HCT116 (cell line): ENCODE results near the gene TMPRSS3. TPM values are rescaled to one million over a fixed set of nuclear protein-coding genes. Genes with fewer than 3 reads are reported as not detected.

ENCODE experiments used
- ATAC-seq: fragments of 200-7000 bp; cut with Tn5 transposase; 2 replicates; pipeline ENCODE4 v1.9.1; 2020; ENCODE audit warnings: mild to moderate bottlenecking, moderate library complexity
- BruUV-seq: library from RNA; stranded (reverse); fragments of 400-500 nt; replicated peaks from 2 replicates; lab custom pipeline; 2021; lab: Mats Ljungman, UMichigan
- CTCF ChIA-PET: fragments of 300-600 bp; sonication (Branson Sonifier 250); formaldehyde crosslinking; loops from one replicate; lab custom pipeline; 2021; ENCODE audit warnings: antibody characterized with exemption; lab: Charles Lee
- POLR2A ChIA-PET: fragments of 300-600, 350-600 bp; sonication (Branson Sonifier 250); formaldehyde crosslinking; loops from one replicate; lab custom pipeline; 2021; ENCODE audit warnings: antibody characterized with exemption; lab: Charles Lee
- RAD21 ChIA-PET, 2 experiments: fragments of 300-600 bp; sonication (Branson Sonifier 250); formaldehyde crosslinking; loops; one replicate each; lab custom pipeline; 2023; ENCODE audit warnings: low total read pairs in 2 of 2; ENCODE audit not compliant: uncharacterized antibody in 2 of 2, unreplicated experiment in 2 of 2, low non-redundant PET in 1 of 2; lab: Charles Lee
- DNase-seq: peaks from one replicate; pipeline ENCODE4 v3.0.0-alpha.2; 2010; ENCODE audit warnings: low read depth, low spot score
- H2AFZ ChIP-seq: fragments of 200-600 bp; shearing (Covaris generic), sonication (generic); 2 replicates; pipeline ENCODE4 v1.6.1; 2017; ENCODE audit warnings: low read depth, mixed run types, mixed read lengths, antibody characterized with exemption, low read length; ENCODE audit not compliant: poor library complexity, severe bottlenecking
- H3K27ac ChIP-seq: 2 replicates; pipeline ENCODE4 v1.5.1; 2012; ENCODE audit warnings: low read depth, low read length
- H3K27me3 ChIP-seq: fragments of 200-600 bp; sonication (generic); 2 replicates; pipeline ENCODE4 v1.6.1; 2016; ENCODE audit warnings: mixed run types, low read length, mixed read lengths; ENCODE audit not compliant: insufficient read depth
- H3K36me3 ChIP-seq, 2 experiments: fragments of 200-500 bp in 1 of 2; fragments of 200-600 bp in 1 of 2; sonication (Bioruptor generic) in 1 of 2; sonication (generic) in 1 of 2; 2 replicates each; pipeline versions ENCODE4 v1.5.1 to v1.6.1; 2014 to 2016; ENCODE audit warnings: low read length in 2 of 2, inconsistent platforms in 1 of 2, mixed read lengths in 1 of 2, mixed run types in 1 of 2; ENCODE audit not compliant: insufficient read depth in 2 of 2, control insufficient read depth in 1 of 2
- H3K4me1 ChIP-seq, 2 experiments: fragments of 200-600 bp in 1 of 2; sonication (generic) in 1 of 2; 2 replicates each; pipeline versions ENCODE4 v1.5.1 to v1.6.1; 2012 to 2017; ENCODE audit warnings: low read length in 2 of 2, inconsistent platforms in 1 of 2, mild to moderate bottlenecking in 1 of 2, mixed read lengths in 1 of 2, mixed run types in 1 of 2, moderate library complexity in 1 of 2; ENCODE audit not compliant: insufficient read depth in 2 of 2, control insufficient read depth in 1 of 2
- H3K4me2 ChIP-seq: fragments of 200-600 bp; sonication (generic); 2 replicates; pipeline ENCODE4 v1.6.1; 2017; ENCODE audit warnings: mixed run types, low read length, mixed read lengths
- H3K4me3 ChIP-seq, 2 experiments: fragments of 200-600 bp in 1 of 2; sonication (generic) in 1 of 2; replicated peaks in 1 of 2; 2 replicates each; pipeline ENCODE4 v1.5.1; 2011 to 2016; ENCODE audit warnings: low read length in 2 of 2, control low read depth in 1 of 2, low read depth in 1 of 2, mild to moderate bottlenecking in 1 of 2, mixed read lengths in 1 of 2, mixed run types in 1 of 2
- H3K79me2 ChIP-seq: fragments of 200-600 bp; sonication (generic); 2 replicates; pipeline ENCODE4 v1.6.1; 2017; ENCODE audit warnings: mild to moderate bottlenecking, mixed run types, low read length, moderate library complexity, mixed read lengths; ENCODE audit not compliant: insufficient read depth
- H3K9ac ChIP-seq: fragments of 200-600 bp; sonication (generic); 2 replicates; pipeline ENCODE4 v1.6.1; 2016; ENCODE audit warnings: low read length, mixed read lengths
- H3K9me2 ChIP-seq: fragments of 200-600 bp; sonication (generic), shearing (Covaris generic); 2 replicates; pipeline ENCODE4 v1.6.1; 2017; ENCODE audit warnings: mixed run types, mild to moderate bottlenecking, moderate library complexity; ENCODE audit not compliant: insufficient read depth
- H3K9me3 ChIP-seq, 2 experiments: fragments of 200-500 bp in 1 of 2; fragments of 200-600 bp in 1 of 2; sonication (Bioruptor generic) in 1 of 2; sonication (generic) in 1 of 2; 2 replicates each; pipeline ENCODE4 v1.6.1; 2014 to 2017; ENCODE audit warnings: low read length in 2 of 2, mixed read lengths in 2 of 2, inconsistent platforms in 1 of 2, low read depth in 1 of 2, mild to moderate bottlenecking in 1 of 2, mixed run types in 1 of 2, moderate library complexity in 1 of 2; ENCODE audit not compliant: control insufficient read depth in 1 of 2, insufficient read depth in 1 of 2
- H4K20me1 ChIP-seq: fragments of 200-600 bp; sonication (generic), shearing (Covaris generic); 2 replicates; pipeline ENCODE4 v1.6.1; 2017; ENCODE audit warnings: mixed run types, mild to moderate bottlenecking, moderate library complexity; ENCODE audit not compliant: insufficient read depth
- POLR2A ChIP-seq: IDR thresholded peaks from 2 replicates; pipeline ENCODE4 v1.7.0; 2011; ENCODE audit warnings: borderline replicate concordance; ENCODE audit not compliant: insufficient read depth, insufficient read length; ENCODE audit errors: extremely low read depth
- POLR2AphosphoS5 ChIP-seq: IDR thresholded peaks from 2 replicates; pipeline ENCODE4 v1.6.1; 2011; ENCODE audit warnings: mild to moderate bottlenecking, low read depth, low read length, moderate library complexity
- RAD21 ChIP-seq: IDR thresholded peaks from 2 replicates; pipeline ENCODE4 v1.6.1; 2012; ENCODE audit warnings: low read depth, mild to moderate bottlenecking
- SIN3A ChIP-seq: IDR thresholded peaks from 2 replicates; pipeline ENCODE4 v1.6.1; 2012; ENCODE audit warnings: low read depth
- SP1 ChIP-seq: IDR thresholded peaks from 2 replicates; pipeline ENCODE4 v1.6.1; 2012; ENCODE audit warnings: low read depth
- SRF ChIP-seq: IDR thresholded peaks from 2 replicates; pipeline ENCODE4 v1.6.1; 2012; ENCODE audit warnings: low read depth
- ZNF274 ChIP-seq: fragments of 200-500 bp; sonication (Bioruptor generic); IDR thresholded peaks from 2 replicates; pipeline ENCODE4 v1.6.1; 2014; ENCODE audit warnings: mild to moderate bottlenecking, low read depth, low read length, inconsistent platforms
- intact Hi-C: fragments of 100-400 bp; cut with micrococcal nuclease; formaldehyde crosslinking; loops from 2 replicates; pipeline ENCODE4 v1.10.0; 2022
- total RNA-seq: library from RNA; stranded (reverse); gene quantifications from one replicate; pipeline ENCODE4 v1.2.1, GENCODE V29; 2021; ENCODE audit not compliant: unreplicated experiment
- TF ChIP-seq, protein P1 (sequence below): IDR thresholded peaks from 2 replicates; pipeline ENCODE4 v1.6.1; 2012
- TF ChIP-seq, protein P2 (sequence below): IDR thresholded peaks from 2 replicates; pipeline ENCODE4 v1.6.1; 2012; ENCODE audit warnings: low read depth

TMPRSS3 gene
- total RNA-seq, 1 experiment from 2014 or later = not detected

DNA sequence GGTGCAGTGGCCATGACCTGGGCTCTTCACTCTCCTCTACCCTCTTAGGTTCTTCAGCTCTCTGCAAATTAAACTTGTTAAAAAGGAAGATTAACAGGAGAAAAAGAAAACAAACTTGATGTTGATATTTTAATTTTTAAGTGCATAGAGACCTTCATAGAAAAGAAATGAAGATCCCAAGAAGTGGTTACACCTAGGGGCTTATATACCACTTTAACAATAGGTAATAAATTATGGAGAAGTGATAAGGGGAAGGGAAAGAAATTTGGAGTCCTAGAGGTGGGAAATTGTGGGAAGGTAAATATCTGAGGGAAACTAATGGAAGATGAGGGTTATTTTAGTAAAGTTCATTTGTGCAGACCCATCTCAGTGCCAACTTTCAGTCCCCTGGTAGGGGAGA is 64.2 kb downstream of the TMPRSS3 start:
- H3K27me3 ChIP-seq = no peaks in the 10 kb centered on the region
- no TSS peak for BruUV-seq
- TF ChIP-seq POLR2A (no peak), RAD21 (no peak), SRF (no peak), SP1 (no peak)
- TF ChIP-seq, protein P1, sequence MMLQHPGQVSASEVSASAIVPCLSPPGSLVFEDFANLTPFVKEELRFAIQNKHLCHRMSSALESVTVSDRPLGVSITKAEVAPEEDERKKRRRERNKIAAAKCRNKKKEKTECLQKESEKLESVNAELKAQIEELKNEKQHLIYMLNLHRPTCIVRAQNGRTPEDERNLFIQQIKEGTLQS = no peak
- TF ChIP-seq, all 23 proteins: peak for 0
- Histone ChIP-seq H4K20me1 (no peaks in the 10 kb centered on the region), H3K36me3 (no peaks in the 10 kb centered on the region), H3K4me1 (peaks cover 0 to 10% of the 10 kb centered on the region in 2 experiments; a peak in 3 of 4 replicates), H3K9ac (no peak overlapping the region), H2AFZ (no peak overlapping the region), H3K79me2 (no peaks in the 10 kb centered on the region), H3K9me2 (no peaks in the 10 kb centered on the region), H3K27ac (no peak overlapping the region), H3K9me3 (no peaks in the 10 kb centered on the region), H3K4me3 (no peak overlapping the region), H3K4me2 (no peak overlapping the region)
- POLR2A ChIA-PET = no interaction called here
- RAD21 ChIA-PET = no interaction called here
- CTCF ChIA-PET = no interaction called here
- no peak for ATAC-seq
- DNase-seq = no peak
- intact Hi-C loops = loop anchor here (10.0 kb wide), 1 partner anchor 123 kb away; no protein-coding TSS in a partner anchor

DNA sequence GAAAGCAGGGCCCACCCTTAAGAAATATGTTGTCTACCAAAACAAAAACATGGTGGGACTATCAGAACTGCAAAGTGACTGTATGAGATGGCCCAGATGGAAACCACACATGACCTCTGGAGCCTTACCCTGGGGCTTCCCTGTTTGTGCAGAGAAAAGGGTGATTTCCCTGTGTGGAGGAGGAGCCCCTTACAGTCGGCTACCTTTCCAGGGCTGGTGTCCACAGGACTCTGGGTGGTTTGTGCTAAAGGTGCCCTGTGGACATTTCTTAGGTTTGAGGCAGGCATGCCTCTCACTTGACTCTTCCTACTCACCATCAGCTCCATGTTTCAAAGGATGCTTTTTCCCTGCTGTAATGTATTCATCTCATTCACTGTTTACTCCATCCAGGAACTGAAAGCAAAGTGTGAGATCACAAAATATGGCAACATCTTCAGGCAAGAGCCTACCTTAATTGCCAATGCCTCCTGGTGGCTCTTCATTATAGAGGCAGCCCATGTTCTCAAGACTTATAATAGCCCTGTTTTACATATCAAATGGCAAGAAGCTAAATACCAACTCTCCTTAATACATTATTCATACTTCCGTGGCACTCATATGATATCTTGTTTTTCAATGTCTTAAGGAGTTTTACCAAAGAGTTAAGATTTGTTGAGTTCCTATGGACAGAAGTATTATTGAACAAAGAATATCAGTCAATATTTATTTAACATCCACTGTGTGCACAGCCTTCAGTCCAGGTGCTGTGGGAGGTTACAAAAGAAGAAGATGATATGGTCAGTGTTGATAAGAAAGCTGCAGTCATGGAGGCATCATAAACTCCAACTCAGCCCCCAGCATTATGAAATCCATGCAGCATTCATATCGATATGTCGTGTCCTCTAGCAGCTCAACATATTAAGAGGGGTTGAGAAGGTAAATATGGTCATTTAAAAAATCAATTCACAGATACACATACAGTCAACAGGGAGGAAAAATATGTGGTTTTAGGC is 65.2 kb downstream of the TMPRSS3 start:
- ChIA-PET CTCF (no interaction called here), RAD21 (no interaction called here), POLR2A (no interaction called here)
- no peaks in the 10 kb centered on the region for H3K9me3 ChIP-seq
- ATAC-seq (no peak), DNase-seq (no peak)
- H3K4me3 ChIP-seq = no peak overlapping the region
- TF ChIP-seq SIN3A (no peak), SRF (no peak), ZNF274 (no peak), POLR2A (no peak), POLR2AphosphoS5 (no peak)
- TF ChIP-seq, protein P2, sequence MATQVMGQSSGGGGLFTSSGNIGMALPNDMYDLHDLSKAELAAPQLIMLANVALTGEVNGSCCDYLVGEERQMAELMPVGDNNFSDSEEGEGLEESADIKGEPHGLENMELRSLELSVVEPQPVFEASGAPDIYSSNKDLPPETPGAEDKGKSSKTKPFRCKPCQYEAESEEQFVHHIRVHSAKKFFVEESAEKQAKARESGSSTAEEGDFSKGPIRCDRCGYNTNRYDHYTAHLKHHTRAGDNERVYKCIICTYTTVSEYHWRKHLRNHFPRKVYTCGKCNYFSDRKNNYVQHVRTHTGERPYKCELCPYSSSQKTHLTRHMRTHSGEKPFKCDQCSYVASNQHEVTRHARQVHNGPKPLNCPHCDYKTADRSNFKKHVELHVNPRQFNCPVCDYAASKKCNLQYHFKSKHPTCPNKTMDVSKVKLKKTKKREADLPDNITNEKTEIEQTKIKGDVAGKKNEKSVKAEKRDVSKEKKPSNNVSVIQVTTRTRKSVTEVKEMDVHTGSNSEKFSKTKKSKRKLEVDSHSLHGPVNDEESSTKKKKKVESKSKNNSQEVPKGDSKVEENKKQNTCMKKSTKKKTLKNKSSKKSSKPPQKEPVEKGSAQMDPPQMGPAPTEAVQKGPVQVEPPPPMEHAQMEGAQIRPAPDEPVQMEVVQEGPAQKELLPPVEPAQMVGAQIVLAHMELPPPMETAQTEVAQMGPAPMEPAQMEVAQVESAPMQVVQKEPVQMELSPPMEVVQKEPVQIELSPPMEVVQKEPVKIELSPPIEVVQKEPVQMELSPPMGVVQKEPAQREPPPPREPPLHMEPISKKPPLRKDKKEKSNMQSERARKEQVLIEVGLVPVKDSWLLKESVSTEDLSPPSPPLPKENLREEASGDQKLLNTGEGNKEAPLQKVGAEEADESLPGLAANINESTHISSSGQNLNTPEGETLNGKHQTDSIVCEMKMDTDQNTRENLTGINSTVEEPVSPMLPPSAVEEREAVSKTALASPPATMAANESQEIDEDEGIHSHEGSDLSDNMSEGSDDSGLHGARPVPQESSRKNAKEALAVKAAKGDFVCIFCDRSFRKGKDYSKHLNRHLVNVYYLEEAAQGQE = no peak
- no peaks in the 10 kb centered on the region for H3K79me2 ChIP-seq
- no peak overlapping the region for H3K9ac ChIP-seq
- H3K9me2 ChIP-seq = no peaks in the 10 kb centered on the region
- BruUV-seq = no TSS peak
- H3K27me3 ChIP-seq = no peaks in the 10 kb centered on the region
- intact Hi-C loops = loop anchor here (10.0 kb wide), 1 partner anchor 124 kb away; no protein-coding TSS in a partner anchor
- H3K27ac ChIP-seq = no peak overlapping the region
- H4K20me1 ChIP-seq = no peaks in the 10 kb centered on the region
- H3K36me3 ChIP-seq = no peaks in the 10 kb centered on the region
- peaks cover 0 to under 1% of the 10 kb centered on the region in 2 experiments; a peak in 2 of 4 replicates for H3K4me1 ChIP-seq
- no peak overlapping the region for H3K4me2 ChIP-seq
- no peak overlapping the region for H2AFZ ChIP-seq
